H1 (cell line): ENCODE results near the gene ZC3HAV1. TPM values are rescaled to one million over a fixed set of nuclear protein-coding genes. Genes with fewer than 3 reads are reported as not detected.

Source experiments
- CTCF ChIA-PET: fragments of 300-600 bp; sonication (Branson Sonifier 250); formaldehyde crosslinking; loops from one replicate; lab custom pipeline; 2021; ENCODE audit not compliant: partially characterized antibody; lab: Charles Lee
- POLR2A ChIA-PET: fragments of 300-600 bp; sonication (Branson Sonifier 250); formaldehyde crosslinking; loops from one replicate; lab custom pipeline; 2021; ENCODE audit warnings: inconsistent platforms; ENCODE audit not compliant: partially characterized antibody; lab: Charles Lee
- DNase-seq, 2 experiments: peaks; one replicate each; pipeline versions ENCODE4 v3.0.0 to v3.0.0-alpha.2; 2010 to 2022; ENCODE audit warnings: low spot score in 2 of 2, low read depth in 1 of 2, mixed read lengths in 1 of 2
- FAIRE-seq: peaks from 2 replicates; lab custom pipeline; 2011; peaks lifted over from hg19 to GRCh38; lab: Jason Lieb, UNC
- H2AFZ ChIP-seq: 2 replicates; pipeline ENCODE4 v1.8.1; 2012; ENCODE audit warnings: low read length, inconsistent platforms
- H2AK5ac ChIP-seq: 2 replicates; pipeline ENCODE4 v1.6.1; 2013; ENCODE audit warnings: low read depth, low read length
- H2BK120ac ChIP-seq: replicated peaks from 2 replicates; pipeline ENCODE3; 2013; ENCODE audit warnings: low read depth, low read length, inconsistent platforms
- H2BK12ac ChIP-seq: 2 replicates; pipeline ENCODE4 v1.6.1; 2013; ENCODE audit warnings: low read depth, low read length
- H2BK15ac ChIP-seq: 2 replicates; pipeline ENCODE4 v1.6.1; 2013; ENCODE audit warnings: low read length
- H2BK20ac ChIP-seq: 2 replicates; pipeline ENCODE4 v1.6.1; 2013; ENCODE audit warnings: low read length
- H2BK5ac ChIP-seq: 2 replicates; pipeline ENCODE4 v1.6.1; 2013; ENCODE audit warnings: low read depth, low read length
- H3K14ac ChIP-seq: 2 replicates; pipeline ENCODE4 v1.6.1; 2013; ENCODE audit warnings: inconsistent platforms; ENCODE audit not compliant: insufficient read length
- H3K18ac ChIP-seq: 2 replicates; pipeline ENCODE4 v1.6.1; 2013; ENCODE audit warnings: low read length; ENCODE audit errors: extremely low read depth
- H3K23ac ChIP-seq: 2 replicates; pipeline ENCODE4 v1.6.1; 2013; ENCODE audit warnings: inconsistent platforms; ENCODE audit not compliant: insufficient read length
- H3K23me2 ChIP-seq: 2 replicates; pipeline ENCODE4 v1.6.1; 2013; ENCODE audit warnings: low read depth, low read length
- H3K27ac ChIP-seq: 2 replicates; pipeline ENCODE4 v1.6.1; 2011; ENCODE audit warnings: low read depth, low read length, inconsistent platforms
- H3K27me3 ChIP-seq, 4 experiments: replicated peaks in 1 of 4; 1 replicate in 1 of 4; 2 replicates in 3 of 4; pipeline versions ENCODE4 v1.6.1 to v1.8.1; 2011 to 2013; ENCODE audit warnings: low read length in 3 of 4, mild to moderate bottlenecking in 3 of 4, inconsistent platforms in 2 of 4, mixed read lengths in 2 of 4, moderate library complexity in 1 of 4; ENCODE audit not compliant: control insufficient read depth in 3 of 4, insufficient read depth in 3 of 4; ENCODE audit errors: extremely low read depth in 1 of 4
- H3K36me3 ChIP-seq, 4 experiments: 2 replicates each; pipeline versions ENCODE4 v1.6.1 to v1.8.1; 2011 to 2013; ENCODE audit warnings: mild to moderate bottlenecking in 4 of 4, low read length in 3 of 4, moderate library complexity in 2 of 4, control low read depth in 1 of 4, inconsistent platforms in 1 of 4; ENCODE audit not compliant: insufficient read depth in 4 of 4, control insufficient read depth in 2 of 4
- H3K4ac ChIP-seq: replicated peaks from 2 replicates; pipeline ENCODE3; 2013; ENCODE audit warnings: low read length, low read depth, mixed read lengths, inconsistent platforms; ENCODE audit not compliant: insufficient read length
- H3K4me1 ChIP-seq, 4 experiments: replicated peaks in 1 of 4; 1 replicate in 1 of 4; 2 replicates in 3 of 4; pipeline versions ENCODE4 v1.6.1 to v1.8.1; 2011 to 2013; ENCODE audit warnings: low read length in 3 of 4, inconsistent platforms in 2 of 4, mixed read lengths in 1 of 4; ENCODE audit not compliant: insufficient read depth in 4 of 4, control insufficient read depth in 3 of 4
- H3K4me2 ChIP-seq, 2 experiments: 2 replicates each; pipeline versions ENCODE4 v1.6.1 to v1.8.1; 2011 to 2013; ENCODE audit warnings: low read depth in 2 of 2, low read length in 2 of 2, control low read depth in 1 of 2, inconsistent platforms in 1 of 2, mild to moderate bottlenecking in 1 of 2; ENCODE audit not compliant: insufficient read depth in 1 of 2
- H3K4me3 ChIP-seq, 4 experiments: fragments of 200-600, 300-600 bp in 1 of 4; sonication (generic), shearing (Covaris generic), sonication (Bioruptor Twin) in 1 of 4; 2 replicates each; pipeline versions ENCODE4 v1.5.1 to v1.8.1; 2011 to 2016; ENCODE audit warnings: low read length in 4 of 4, low read depth in 3 of 4, control low read depth in 2 of 4, inconsistent platforms in 2 of 4, mild to moderate bottlenecking in 2 of 4, mixed read lengths in 1 of 4, moderate library complexity in 1 of 4; ENCODE audit not compliant: insufficient read depth in 2 of 4; ENCODE audit errors: extremely low read depth in 1 of 4
- H3K56ac ChIP-seq: replicated peaks from 2 replicates; pipeline ENCODE3; 2013; ENCODE audit warnings: low read depth, mild to moderate bottlenecking, mixed read lengths, low read length, inconsistent platforms; ENCODE audit not compliant: insufficient read length
- H3K79me1 ChIP-seq: 2 replicates; pipeline ENCODE4 v1.6.1; 2013; ENCODE audit warnings: low read depth, low read length, control low read depth
- H3K79me2 ChIP-seq, 2 experiments: 2 replicates each; pipeline versions ENCODE4 v1.6.1 to v1.8.1; 2012 to 2013; ENCODE audit warnings: low read length in 2 of 2, mild to moderate bottlenecking in 2 of 2, inconsistent platforms in 1 of 2; ENCODE audit not compliant: insufficient read depth in 2 of 2, control insufficient read depth in 1 of 2
- H3K9ac ChIP-seq, 4 experiments: replicated peaks in 1 of 4; 1 replicate in 1 of 4; 2 replicates in 3 of 4; pipeline versions ENCODE4 v1.6.1 to v1.8.1; 2011 to 2013; ENCODE audit warnings: low read depth in 3 of 4, low read length in 3 of 4, control low read depth in 2 of 4, mild to moderate bottlenecking in 2 of 4, moderate library complexity in 2 of 4, inconsistent platforms in 1 of 4; ENCODE audit errors: extremely low read depth in 1 of 4
- H3K9me3 ChIP-seq, 2 experiments: 2 replicates each; pipeline versions ENCODE4 v1.6.1 to v1.8.1; 2012 to 2013; ENCODE audit warnings: mild to moderate bottlenecking in 2 of 2, moderate library complexity in 2 of 2, control low read depth in 1 of 2, inconsistent platforms in 1 of 2, low read depth in 1 of 2, low read length in 1 of 2, mixed read lengths in 1 of 2; ENCODE audit not compliant: insufficient read depth in 2 of 2
- H4K20me1 ChIP-seq, 2 experiments: replicated peaks in 1 of 2; 2 replicates each; pipeline versions ENCODE3 to v1.8.1; 2011 to 2013; ENCODE audit warnings: inconsistent platforms in 2 of 2, low read length in 2 of 2, mild to moderate bottlenecking in 1 of 2; ENCODE audit not compliant: insufficient read depth in 2 of 2, control insufficient read depth in 1 of 2
- H4K5ac ChIP-seq: 2 replicates; pipeline ENCODE4 v1.6.1; 2013; ENCODE audit warnings: low read length, low read depth, mixed read lengths, inconsistent platforms; ENCODE audit not compliant: insufficient read length
- H4K8ac ChIP-seq: 2 replicates; pipeline ENCODE4 v1.8.0; 2013; ENCODE audit warnings: mild to moderate bottlenecking, moderate library complexity, low read length, inconsistent platforms; ENCODE audit not compliant: insufficient read depth; ENCODE audit errors: extremely low read depth
- H4K91ac ChIP-seq: replicated peaks from 2 replicates; pipeline ENCODE3; 2013; ENCODE audit warnings: low read length, mixed read lengths, inconsistent platforms; ENCODE audit not compliant: insufficient read length
- BACH1 ChIP-seq: IDR thresholded peaks from 2 replicates; pipeline ENCODE4 v1.6.1; 2012; ENCODE audit warnings: low read length, improper control_type of control experiment
- CTBP2 ChIP-seq: IDR thresholded peaks from 2 replicates; pipeline ENCODE4 v1.7.0; 2011; ENCODE audit warnings: borderline replicate concordance, mild to moderate bottlenecking, moderate library complexity, mixed read lengths, low read length; ENCODE audit not compliant: insufficient read depth, insufficient read length
- CTCF ChIP-seq, 3 experiments: IDR thresholded peaks; 1 replicate in 2 of 3; 2 replicates in 1 of 3; pipeline versions ENCODE4 v1.5.1 to v1.6.1; 2011; ENCODE audit warnings: low read length in 3 of 3, mild to moderate bottlenecking in 3 of 3, inconsistent platforms in 2 of 3, low read depth in 1 of 3, moderate library complexity in 1 of 3; ENCODE audit not compliant: insufficient read depth in 1 of 3; ENCODE audit errors: control extremely low read depth in 1 of 3
- FOSL1 ChIP-seq: IDR thresholded peaks from 2 replicates; pipeline ENCODE4 v1.6.1; 2011; ENCODE audit warnings: mild to moderate bottlenecking, low read depth, low read length, moderate library complexity; ENCODE audit not compliant: insufficient read depth
- GABPA ChIP-seq: IDR thresholded peaks from 2 replicates; pipeline ENCODE4 v1.6.1; 2011; ENCODE audit warnings: mild to moderate bottlenecking, low read length, moderate library complexity, borderline replicate concordance; ENCODE audit not compliant: insufficient read depth
- JUN ChIP-seq: IDR thresholded peaks from 2 replicates; pipeline ENCODE4 v1.6.1; 2011; ENCODE audit warnings: low read depth, mild to moderate bottlenecking, improper control_type of control experiment, low read length
- KDM1A ChIP-seq: fragments of 200-600, 300-600 bp; sonication (generic); IDR thresholded peaks from 2 replicates; pipeline ENCODE4 v1.7.1; 2016; ENCODE audit warnings: mild to moderate bottlenecking, low read length, borderline replicate concordance
- POLR2A ChIP-seq, 2 experiments: IDR thresholded peaks; 1 replicate in 1 of 2; 2 replicates in 1 of 2; pipeline ENCODE4 v1.6.1; 2011; ENCODE audit warnings: low read depth in 2 of 2, low read length in 2 of 2, mild to moderate bottlenecking in 2 of 2; ENCODE audit errors: control extremely low read depth in 1 of 2
- RNF2 ChIP-seq: fragments of 200-900, 300-1000 bp; sonication (generic); IDR thresholded peaks from 2 replicates; pipeline ENCODE4 v1.7.1; 2016; ENCODE audit warnings: borderline replicate concordance, low read depth, mild to moderate bottlenecking, antibody characterized with exemption, low read length; ENCODE audit not compliant: poor library complexity, severe bottlenecking; ENCODE audit errors: missing control alignments
- RXRA ChIP-seq: IDR thresholded peaks from 2 replicates; pipeline ENCODE4 v1.6.1; 2011; ENCODE audit warnings: low read depth, mild to moderate bottlenecking, low read length, moderate library complexity; ENCODE audit not compliant: insufficient read depth
- WGBS, 2 experiments: shearing (Covaris generic) in 1 of 2; methylation state at CpG; one replicate each; pipeline versions ENCODE4 v1.1.6 to v1.1.7; 2013 to 2015; ENCODE audit warnings: low lambda C conversion rate in 2 of 2, mixed read lengths in 2 of 2, inconsistent platforms in 1 of 2, low coverage in 1 of 2, missing lambda C conversion rate in 1 of 2; ENCODE audit not compliant: insufficient replicate concordance in 2 of 2, insufficient coverage in 1 of 2, insufficient read length in 1 of 2; ENCODE audit errors: extremely low coverage in 1 of 2, missing lambda C conversion rate in 1 of 2; 5-methylcytosine and 5-hydroxymethylcytosine counted together
- polyA plus RNA-seq, 7 experiments: library from polyadenylated mRNA; depleted of rRNA in 3 of 7; stranded (reverse) in 5 of 7; unstranded in 2 of 7; fragments of >200 nt in 5 of 7; fragments of 200-250 nt in 2 of 7; gene quantifications; 1 replicate in 5 of 7; 2 replicates in 1 of 7; 4 replicates in 1 of 7; pipeline versions ENCODE4 v1.2.1 to v1.2.3, GENCODE V29; 2011 to 2013; ENCODE audit warnings: missing spikeins in 2 of 7, mixed read lengths in 2 of 7
- total RNA-seq: library from RNA; stranded (reverse); fragmentation: NEBNext Ultra II Directional; extraction: Animal tissue kit (Norgen Biotek cat#: 25700); gene quantifications from 2 replicates; pipeline ENCODE4 v1.2.1, GENCODE V29; 2021

ZC3HAV1 gene
- total and polyA plus RNA-seq, 2 of the 8 experiments (the other 6 are each of a cell fraction or from before 2014, with no cell fraction given) = 22.5 to 43.4 TPM

- Histone ChIP-seq H3K23ac (no peak overlapping the region), H3K23me2 (no peaks in the 10 kb centered on the region), H3K9me3 (no peaks in the 10 kb centered on the region), H3K36me3 (peaks cover 5 to 44% (median 23%) of the 10 kb centered on the region in 4 experiments; a peak in 6 of 8 replicates), H4K20me1 (no peaks in the 10 kb centered on the region), H3K79me2 (no peaks in the 10 kb centered on the region), H2AK5ac (no peak overlapping the region), H3K18ac (no peak overlapping the region), H3K27me3 (no peaks in the 10 kb centered on the region), H3K27ac (no peak overlapping the region), H3K79me1 (no peaks in the 10 kb centered on the region), H3K56ac (no peak overlapping the region), H3K14ac (no peak overlapping the region), H2AFZ (no peak overlapping the region), H3K4me2 (no peak overlapping the region), H3K4me1 (peaks cover 0 to 2% (median 0%) of the 10 kb centered on the region in 4 experiments; a peak in 2 of 7 replicates), H2BK5ac (no peak overlapping the region), H2BK20ac (no peak overlapping the region), H4K91ac (no peak overlapping the region), H2BK120ac (no peak overlapping the region), H2BK15ac (no peak overlapping the region), H3K4ac (no peak overlapping the region), H3K4me3 (no peak overlapping the region), H4K5ac (no peak overlapping the region), H3K9ac (no peak overlapping the region), H2BK12ac (no peak overlapping the region), H4K8ac (no peak overlapping the region)
- DNase-seq = no peak
- 92% methylated on average over 8 of the region's 8 CpGs; no CpG with 5 or more reads in 1 of the 2 experiments for WGBS, 2 experiments
- CTCF ChIA-PET = interaction anchor here (0.6 to 1.4 kb wide), 3 partner anchors 9 to 186 kb away, joined by 3 read pairs; no protein-coding TSS in a partner anchor
- POLR2A ChIA-PET = no interaction called here
- FAIRE-seq = no peak
- TF ChIP-seq RNF2 (no peak), FOSL1 (no peak), CTCF (IDR thresholded peaks at IDR 0.05; ENCODE audit: control extremely low read depth in 1 of 3, insufficient read depth in 1 of 3, low read depth in 1 of 3, low read length in 3 of 3) (no peak), JUN (no peak), POLR2A (IDR thresholded peaks at IDR 0.05; ENCODE audit: control extremely low read depth in 1 of 2, low read depth in 2 of 2, low read length in 2 of 2) (no peak), GABPA (no peak), CTBP2 (no peak), RXRA (no peak), KDM1A (no peak), BACH1 (no peak)
Measured at GRCh38 chr7:139072796-139073195, 36.7 kb downstream of the ZC3HAV1 start.
